HTERT RPE-1 (cell line): Measurements from ENCODE around the gene ANKRD6.

Source experiments
- in situ Hi-C: fragments of 300-500 bp; cut with MboI; formaldehyde crosslinking; loops from 4 replicates; pipeline ENCODE4 v1.14.3; 2020; ENCODE audit warnings: low sequenced_read_pairs

ANKRD6 gene

DNA sequence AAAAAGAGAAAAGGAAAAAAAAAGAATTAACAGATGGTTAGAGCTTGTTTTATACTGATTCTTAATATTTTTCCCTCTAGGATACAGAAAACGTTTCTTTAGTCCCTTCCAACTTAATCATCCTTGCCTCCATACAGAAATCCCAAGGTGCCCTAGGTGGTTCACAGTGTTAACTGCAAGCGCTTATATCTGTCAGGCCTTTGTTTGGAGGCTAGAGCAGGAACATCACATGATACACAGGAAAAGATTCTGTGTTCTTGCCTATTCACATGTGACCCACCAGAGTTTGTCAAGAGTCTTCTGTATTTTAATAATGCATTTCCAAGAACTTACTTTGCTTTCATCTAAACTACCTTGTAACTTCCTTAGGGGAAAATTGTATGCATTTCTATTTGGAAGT is 31.3 kb downstream of the ANKRD6 start:
- in situ Hi-C loops, result no loop called here

DNA sequence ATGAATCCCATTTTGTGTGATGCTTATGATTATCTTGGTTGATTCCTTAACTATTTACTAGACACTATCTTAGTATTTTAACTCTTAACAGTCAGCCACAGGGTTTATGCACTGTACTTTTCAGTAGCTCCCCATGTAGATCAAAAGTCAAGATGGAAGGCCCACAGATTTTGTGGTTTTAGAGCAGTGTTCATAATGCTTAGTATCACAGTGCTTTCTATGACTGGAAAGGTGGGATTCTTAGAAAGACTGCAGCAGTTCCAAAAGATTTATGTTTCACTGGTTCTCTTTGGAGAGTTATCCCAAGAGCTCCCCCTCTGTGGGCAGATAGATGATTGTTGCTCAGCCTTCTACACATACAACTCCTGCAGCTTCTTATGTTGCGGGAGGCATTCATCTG is 34.5 kb downstream of the ANKRD6 start:
- in situ Hi-C loops, result no loop called here

GRCh38 chr6:89468998-89469397 is 36.0 kb downstream of the ANKRD6 start:
- in situ Hi-C loops, result no loop called here

DNA sequence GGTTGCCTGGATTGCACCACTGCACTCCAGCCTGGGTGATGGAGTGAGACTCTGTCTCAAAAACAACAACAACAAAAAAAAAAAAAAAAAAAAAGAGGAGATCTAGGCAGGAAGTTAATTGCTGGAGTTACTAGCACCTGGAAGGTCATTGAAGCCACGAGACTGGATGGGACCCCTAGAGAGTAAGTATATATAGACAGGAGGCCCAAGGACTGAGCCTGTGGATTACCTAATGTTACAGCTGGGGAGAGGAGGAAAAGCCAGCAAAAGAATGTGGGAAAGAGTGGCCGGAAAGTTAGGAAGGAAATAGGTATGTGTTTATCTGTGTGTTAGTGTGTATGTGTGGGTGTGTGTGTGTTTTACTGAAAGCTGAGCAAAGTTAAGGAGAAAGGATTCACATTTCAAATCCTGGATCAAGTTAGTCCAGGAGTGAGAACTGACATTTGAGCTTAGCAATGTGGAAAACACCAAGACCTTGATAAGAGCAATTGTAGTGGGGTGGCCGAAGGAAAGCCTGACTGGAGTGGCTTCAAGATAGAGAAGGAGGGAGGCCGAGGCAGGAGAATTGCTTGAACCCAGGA is 38.4 kb downstream of the ANKRD6 start:
- in situ Hi-C loops, result no loop called here

DNA sequence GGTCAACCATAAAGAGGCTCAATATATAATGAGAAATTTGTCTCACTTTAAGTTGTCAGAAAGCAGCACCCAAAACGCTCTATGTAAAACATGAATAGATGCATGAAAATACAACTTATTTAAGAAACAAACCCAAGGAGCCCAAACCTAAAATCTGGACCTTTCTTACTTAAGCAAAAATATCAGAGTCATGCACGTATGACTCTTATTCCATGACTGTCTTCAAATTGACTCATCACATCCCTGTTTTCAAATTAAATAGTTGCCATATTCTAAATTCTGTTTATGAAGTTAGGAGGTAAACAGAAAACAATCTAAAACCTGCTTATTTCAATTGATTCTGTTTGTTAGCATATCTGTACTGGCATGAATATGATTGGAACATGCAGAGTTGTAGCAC is 42.1 kb downstream of the ANKRD6 start:
- in situ Hi-C loops, result no loop called here

DNA sequence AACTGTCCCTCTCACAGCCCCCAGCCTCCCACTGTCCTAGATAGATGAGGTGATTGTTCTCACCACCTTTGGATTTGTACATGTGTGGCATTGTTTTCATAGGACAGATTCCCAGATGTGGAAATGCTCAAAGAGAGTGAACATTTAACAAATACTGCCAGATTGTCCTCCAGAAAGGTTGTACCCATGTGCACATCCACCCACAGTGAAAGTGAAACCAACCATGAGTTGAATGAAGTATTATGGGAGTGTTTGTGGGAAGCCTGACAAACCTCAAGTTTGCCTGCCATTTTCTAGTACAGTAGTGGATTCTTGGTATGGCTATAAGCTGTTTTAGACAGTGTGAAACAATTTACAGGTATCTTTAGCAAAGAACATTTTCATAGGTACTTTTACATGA is 42.7 kb downstream of the ANKRD6 start:
- in situ Hi-C loops, result no loop called here

DNA sequence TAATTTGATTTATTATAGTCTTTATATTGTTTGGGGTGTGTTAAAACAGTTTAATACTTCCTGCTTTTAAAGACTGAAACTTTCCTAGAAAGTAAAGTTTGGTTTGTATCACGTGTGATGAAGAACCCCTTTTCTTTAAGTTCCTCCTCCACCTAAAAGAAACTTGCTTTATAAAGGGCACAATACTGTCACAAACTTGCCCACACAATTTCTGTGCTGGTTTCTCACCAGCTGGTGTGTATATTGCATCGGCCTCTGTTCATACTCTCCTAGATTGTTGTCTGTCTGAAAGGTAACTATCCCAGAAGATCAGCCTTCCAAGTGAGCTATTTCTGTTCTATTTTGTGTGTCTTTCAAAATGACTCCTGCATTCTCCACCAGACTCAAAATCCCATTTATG is 46.9 kb downstream of the ANKRD6 start:
- in situ Hi-C loops, result no loop called here

- in situ Hi-C loops, result no loop called here
Observed at GRCh38 chr6:89481695-89482094, 48.7 kb downstream of the ANKRD6 start.

DNA sequence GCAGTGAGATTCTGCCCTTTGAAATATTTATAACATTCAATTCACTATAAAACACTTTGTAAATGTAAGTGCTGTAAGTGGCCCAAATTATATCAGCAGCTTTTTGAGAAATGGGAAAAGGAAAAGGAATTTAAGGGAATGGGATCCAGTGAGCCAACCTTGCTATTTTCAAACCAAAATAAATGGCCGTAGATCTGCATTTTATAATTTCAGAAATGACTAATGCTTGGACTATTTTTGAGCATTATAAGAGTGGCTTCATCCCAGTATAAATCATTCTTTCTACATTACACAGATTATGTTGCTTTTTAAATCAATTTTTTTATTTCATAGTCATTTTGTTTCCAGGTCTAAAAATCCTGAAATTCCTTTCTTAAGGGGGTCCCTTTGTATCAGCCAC is 49.2 kb downstream of the ANKRD6 start:
- in situ Hi-C loops, result no loop called here

DNA sequence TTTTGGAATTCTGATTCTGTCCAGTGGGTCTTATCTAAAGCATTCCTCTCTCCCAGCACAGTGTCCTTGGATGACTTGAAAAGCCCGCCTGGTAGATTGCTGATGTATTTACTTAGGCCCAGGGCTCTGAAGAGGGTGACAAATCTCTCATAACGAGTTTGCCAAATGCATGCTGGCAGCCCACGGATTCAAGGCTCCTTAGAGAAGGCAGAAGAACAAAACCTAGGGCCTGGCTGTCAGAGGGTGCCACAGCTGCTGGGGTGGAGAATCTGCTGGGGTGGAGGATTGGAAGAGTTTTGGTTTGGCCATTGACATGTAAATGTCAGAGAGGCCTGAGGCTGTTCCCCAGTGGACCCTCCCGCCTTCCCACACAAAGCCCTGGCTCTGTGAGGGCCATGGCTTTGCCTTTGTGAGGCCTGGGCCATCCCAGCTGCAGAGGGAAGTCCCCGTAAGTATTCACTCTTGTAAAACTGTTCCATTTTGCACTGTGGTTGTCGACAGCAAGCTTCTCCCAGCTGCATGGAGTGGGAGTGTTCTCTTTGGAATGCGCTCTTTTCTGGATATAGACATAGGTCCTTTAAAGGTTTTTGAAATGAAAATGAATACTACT is 50.3 kb downstream of the ANKRD6 start:
- in situ Hi-C loops, result no loop called here

GRCh38 chr6:89485320-89485719 is 52.4 kb downstream of the ANKRD6 start:
- in situ Hi-C loops, result no loop called here

- in situ Hi-C loops, result no loop called here
Observed at GRCh38 chr6:89487864-89488263, 54.9 kb downstream of the ANKRD6 start.

DNA sequence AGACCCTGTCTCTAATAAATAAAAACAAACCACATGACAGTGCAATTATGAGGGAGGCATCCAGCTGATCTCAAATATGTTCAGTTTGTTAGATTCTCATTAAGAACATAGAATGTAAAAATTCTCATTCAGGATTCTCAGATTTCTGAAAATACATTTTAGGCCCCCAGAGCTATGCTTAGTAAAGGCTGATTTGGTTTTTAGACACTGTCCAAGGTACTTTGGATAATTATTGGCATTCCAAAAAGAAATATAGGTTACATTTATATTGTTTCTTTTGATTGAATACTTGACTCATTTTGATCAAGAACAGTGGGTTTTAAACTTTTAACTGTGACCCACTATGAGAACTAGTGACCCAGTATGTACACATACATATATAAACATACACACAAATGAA is 55.5 kb downstream of the ANKRD6 start:
- in situ Hi-C loops, result no loop called here

DNA sequence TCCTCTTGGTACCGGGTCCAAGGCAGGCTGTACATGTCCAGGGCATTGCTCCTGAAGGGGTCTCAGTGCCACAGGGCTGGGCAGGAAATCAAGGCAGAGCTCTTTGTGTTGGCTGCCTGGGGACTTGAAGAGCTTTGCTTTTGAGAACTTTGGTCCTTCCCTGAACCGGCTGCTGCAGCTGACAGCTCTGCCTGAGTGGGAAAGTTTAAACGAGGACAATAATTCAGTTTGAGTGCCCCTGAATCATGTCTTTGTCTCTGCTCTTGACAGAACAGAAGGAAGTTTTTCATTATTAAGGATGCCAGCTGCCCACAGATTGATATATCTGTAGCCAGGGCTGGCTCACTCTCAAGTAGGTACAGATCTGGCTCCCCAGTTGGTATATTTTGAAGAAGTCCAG is 56.1 kb downstream of the ANKRD6 start:
- in situ Hi-C loops, result no loop called here

- in situ Hi-C loops, result no loop called here
Observed at GRCh38 chr6:89492025-89492640, 59.2 kb downstream of the ANKRD6 start.

GRCh38 chr6:89494131-89494793 is 61.3 kb downstream of the ANKRD6 start:
- in situ Hi-C loops, result no loop called here

GRCh38 chr6:89495961-89496535 is 63.1 kb downstream of the ANKRD6 start:
- in situ Hi-C loops, result no loop called here

DNA sequence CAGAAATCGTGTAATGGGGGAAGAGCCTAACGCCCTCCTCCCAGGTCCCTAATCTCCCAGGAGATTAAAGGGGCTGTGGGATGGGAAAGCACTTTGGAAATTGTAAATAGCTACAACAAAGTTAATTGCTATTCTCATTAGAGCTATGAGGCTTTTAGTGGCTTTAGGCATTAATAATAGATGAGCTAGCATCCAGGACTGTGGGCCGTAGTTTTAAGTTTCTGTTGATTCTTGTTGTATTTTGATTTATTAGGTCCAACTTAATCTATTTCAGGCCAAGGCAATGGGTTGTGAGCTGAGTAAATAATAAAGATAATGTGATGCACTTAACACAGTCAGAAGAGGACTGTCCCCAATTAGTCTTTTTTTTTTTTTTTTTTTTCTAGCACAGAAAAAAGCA is 67.7 kb downstream of the ANKRD6 start:
- in situ Hi-C loops, result no loop called here

DNA sequence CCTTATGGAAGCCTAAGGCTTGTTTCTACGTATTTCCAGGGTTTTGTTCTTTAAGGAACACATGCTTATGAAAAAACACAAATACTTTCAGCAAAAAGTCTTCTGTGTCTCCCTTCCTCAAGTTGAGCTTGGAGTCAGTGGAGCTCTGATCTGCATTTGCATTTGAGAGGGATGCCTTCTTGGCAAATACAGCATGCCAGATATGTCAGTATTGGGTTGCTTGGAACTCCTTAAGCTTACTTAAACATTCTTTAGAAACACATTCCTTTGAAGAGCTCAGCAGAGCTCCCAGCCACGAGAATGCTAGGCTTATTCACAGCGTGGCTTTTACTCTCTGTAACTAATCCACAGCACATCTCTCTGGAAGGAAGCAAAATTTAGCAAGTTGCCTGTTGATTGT is 68.3 kb downstream of the ANKRD6 start:
- in situ Hi-C loops, result no loop called here

GRCh38 chr6:89501753-89502152 is 68.8 kb downstream of the ANKRD6 start:
- in situ Hi-C loops, result no loop called here

DNA sequence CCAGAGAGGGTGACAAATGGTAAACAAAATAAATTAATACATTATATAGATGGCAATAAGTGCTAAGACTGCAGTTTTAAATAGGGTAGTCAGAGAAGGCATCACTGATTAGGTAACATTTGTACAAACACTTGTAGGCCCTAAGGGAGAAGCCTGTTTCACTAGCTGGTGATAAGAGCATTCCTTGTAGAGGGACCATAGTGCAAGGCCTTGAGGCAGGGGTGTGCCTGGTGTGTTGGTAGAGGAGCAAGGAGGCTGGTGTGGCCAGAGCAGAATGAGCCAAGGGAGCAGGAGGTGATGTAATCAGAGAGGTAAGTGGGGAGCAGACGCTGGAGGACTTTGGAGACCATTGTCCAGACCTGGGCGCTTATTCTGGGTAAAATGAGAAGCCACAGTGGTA is 70.7 kb downstream of the ANKRD6 start:
- in situ Hi-C loops, result no loop called here

DNA sequence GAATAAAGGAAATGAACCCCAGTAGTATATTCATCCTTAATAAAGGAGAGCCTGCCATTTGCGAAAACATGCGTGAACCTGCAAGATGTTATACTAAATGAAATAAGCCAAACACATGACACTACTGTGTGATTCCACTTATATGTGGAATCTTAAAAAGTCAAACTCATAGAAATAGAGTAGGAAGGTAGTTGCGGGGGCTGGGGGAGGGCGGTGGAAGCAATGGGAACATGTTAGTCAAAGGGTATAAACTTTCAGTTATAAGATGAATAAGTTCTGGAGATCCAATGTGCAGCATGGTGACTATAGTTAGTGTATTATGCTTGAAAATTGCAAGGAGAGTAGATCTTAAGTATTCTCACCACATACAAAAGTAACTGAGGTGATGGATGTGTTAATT is 72.9 kb downstream of the ANKRD6 start:
- in situ Hi-C loops, result no loop called here
